IPS-18c (cell line): ENCODE data around the gene APOBEC2.

Experiments used
- H3K4me3 ChIP-seq: 2 replicates; pipeline ENCODE4 v1.7.0; 2013; ENCODE audit warnings: low read depth, mild to moderate bottlenecking, low read length, moderate library complexity; ENCODE audit not compliant: insufficient read depth
- H3K9me3 ChIP-seq: one replicate; pipeline ENCODE4 v1.6.1; 2013; ENCODE audit warnings: mild to moderate bottlenecking, low read length, moderate library complexity; ENCODE audit not compliant: control insufficient read depth, insufficient read depth

The APOBEC2 gene

DNA sequence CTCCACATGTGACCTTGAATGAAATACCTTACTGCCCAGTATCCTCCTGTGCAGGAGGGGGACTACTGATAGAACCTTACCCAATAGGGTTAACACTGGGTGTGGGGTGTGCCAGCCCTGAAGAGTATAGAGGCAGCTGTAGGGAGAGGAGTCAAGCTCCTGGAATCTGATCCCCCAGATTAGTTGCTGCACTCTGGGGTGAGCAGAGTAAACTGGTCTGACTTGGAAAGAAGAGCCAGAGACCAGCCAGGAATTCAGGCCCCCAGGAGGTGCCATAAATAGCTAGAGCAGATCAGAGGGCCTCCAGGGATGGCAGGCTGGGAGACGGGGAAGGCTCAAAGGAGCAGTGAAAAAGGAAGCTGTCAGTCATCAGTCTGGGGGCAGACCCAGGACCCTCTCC, 3.5 kb upstream of the APOBEC2 start:
- no peak overlapping the region for H3K4me3 ChIP-seq
- no peaks in the 10 kb centered on the region for H3K9me3 ChIP-seq

DNA sequence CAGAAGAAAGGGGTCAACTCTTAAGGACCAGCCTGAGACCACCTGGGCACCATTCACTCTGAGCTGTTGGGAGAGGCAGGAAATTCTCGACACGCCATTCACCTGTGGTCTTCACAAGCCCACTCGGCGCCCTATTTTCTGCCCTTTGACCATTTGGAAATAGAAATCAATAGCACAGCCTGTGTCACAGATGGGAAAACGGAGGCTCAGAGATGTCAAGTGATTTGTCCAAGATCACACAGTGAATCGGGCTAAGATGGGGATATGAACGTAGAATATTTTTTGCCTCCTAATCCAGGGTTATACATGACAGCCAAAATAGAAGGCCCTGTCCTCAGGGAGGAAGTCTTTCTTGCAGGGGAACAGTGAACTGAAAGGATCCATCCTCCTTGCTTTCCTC, 3.0 kb upstream of the APOBEC2 start:
- Histone ChIP-seq H3K4me3 (no peak overlapping the region), H3K9me3 (no peaks in the 10 kb centered on the region)

DNA sequence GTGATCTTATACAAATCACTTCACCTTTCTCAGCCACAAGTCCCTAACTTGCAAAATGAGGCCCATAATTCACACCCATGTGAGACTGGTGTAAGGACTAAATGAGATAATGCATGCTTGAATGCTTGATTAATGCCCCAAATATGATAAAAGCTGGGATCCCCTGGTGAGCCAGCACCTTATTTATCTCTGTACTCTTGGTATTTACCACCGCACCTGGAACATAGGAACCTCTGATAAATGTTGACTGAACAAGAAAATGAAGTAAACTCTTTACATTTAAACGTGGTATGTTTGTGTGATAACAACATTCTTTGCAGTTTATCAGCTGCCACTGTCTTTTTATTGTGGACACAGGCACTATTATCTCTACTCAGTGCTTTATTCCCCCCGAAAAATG, 2.5 kb upstream of the APOBEC2 start:
- H3K9me3 ChIP-seq: no peaks in the 10 kb centered on the region
- no peak overlapping the region for H3K4me3 ChIP-seq

DNA sequence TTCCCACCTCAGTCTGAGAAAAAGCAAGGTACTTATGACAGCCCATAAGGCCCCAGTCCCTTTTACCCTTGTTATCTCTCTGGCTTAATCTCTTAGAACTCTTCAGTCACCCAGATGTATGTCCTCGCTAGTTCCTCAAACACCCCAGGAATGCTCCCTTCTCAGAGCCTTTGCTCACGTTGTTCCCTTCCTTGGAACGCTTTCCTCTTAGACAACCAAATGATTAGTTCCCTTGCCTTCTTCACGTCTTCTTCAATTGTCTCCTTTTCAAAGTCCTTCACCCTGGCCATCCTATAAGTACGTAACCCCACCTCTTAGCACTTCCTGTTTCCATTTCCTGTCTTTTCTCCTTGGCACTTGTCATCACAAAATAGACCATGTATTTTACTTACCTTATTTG, 1.1 kb upstream of the APOBEC2 start:
- no peak overlapping the region for H3K4me3 ChIP-seq
- no peaks in the 10 kb centered on the region for H3K9me3 ChIP-seq

DNA sequence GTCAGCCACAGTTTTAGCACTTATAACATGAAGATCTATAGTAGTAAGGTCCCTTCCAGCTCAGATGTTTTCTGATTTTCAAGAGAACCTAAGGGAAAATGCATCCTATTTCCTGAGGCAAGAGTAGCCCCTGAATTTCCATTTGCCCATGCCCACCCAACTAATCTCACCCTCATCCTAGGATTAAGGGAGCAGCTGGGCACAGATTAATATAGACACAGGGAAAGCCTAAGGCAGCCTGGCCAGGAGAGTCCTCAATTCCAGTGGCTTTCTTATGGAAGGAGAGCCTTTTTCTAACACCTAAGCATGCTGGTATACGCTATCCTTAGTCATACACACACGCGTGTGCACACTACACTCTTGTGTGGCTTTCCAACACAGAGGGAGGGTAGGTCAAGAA, 1.5 kb downstream of the APOBEC2 start:
- no peak overlapping the region for H3K4me3 ChIP-seq
- no peaks in the 10 kb centered on the region for H3K9me3 ChIP-seq

DNA sequence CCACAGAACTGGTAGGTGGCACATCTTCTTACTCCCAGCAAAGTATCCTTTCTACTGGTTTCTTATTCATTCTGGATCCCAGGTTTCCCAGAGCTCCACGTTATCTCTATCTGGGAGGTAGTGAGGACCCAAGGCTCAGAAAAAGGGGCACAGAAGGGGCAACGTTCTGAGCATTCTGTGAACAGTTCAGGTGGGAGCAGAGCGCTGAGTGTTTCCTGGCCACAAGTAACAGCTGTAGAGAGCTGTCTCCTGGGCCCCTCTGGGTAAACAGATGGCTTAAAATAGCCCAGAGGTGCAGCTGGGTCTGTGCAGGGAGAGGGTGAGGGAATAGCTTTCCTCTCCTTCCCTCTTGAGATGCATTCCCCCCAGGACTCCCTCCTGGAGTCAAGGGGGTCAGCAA, 2.1 kb downstream of the APOBEC2 start:
- Histone ChIP-seq H3K4me3 (no peak overlapping the region), H3K9me3 (no peaks in the 10 kb centered on the region)

DNA sequence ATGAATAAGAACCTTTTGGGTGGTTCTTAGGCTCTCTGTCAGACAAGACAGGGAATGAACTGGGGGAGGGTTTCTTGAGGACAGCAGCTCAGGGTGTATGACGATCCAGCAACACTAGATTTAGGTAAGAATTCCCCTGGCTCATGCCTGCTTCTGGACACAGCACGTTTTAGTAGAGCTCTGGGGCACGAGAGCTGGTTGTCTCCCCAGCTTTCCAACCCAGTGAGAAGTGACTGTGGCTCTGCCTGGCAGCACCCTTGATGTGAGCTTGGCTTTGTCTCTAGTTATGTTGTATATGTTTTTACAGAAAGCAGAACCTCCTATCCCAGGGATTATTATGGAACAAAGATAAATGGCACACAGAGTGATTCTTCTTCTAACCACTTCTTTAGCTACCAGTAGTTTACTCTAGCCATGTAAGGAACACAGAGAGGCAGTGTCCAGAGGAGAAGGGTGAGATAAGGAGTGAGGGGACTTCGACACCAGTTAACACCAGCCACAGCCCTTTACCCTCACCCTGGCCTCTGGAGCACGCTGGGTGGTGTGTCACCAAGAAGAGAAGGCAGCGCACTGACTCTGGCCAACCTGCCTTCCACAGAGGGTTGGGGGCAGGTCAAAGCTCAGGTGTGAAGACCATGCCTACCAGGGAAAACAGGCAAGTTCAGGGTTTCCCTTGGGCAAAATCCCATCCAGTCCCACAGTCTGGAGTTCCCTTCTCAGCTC, 3.9 kb downstream of the APOBEC2 start:
- Histone ChIP-seq H3K9me3 (no peaks in the 10 kb centered on the region), H3K4me3 (no peak overlapping the region)

DNA sequence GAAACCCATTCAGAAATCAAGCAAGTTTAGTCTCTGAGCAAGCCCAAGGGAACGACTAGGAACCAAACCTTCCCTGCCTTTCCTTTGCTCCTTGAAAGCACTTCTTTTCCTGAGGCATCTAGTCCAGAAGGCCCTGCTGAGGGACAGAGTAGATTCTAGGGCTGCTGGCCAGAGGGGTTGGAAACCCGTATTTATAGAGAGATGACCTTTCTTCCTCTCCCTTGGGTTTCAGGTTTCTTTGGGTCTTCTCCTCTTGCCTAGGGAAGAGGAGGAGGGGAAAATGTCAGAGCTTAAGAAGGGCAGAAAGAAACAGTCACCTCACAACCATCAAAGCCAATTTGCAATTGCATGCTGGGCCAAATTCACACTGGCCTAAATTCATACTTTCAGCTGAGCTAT, 5.8 kb downstream of the APOBEC2 start:
- H3K9me3 ChIP-seq: no peaks in the 10 kb centered on the region
- no peak overlapping the region for H3K4me3 ChIP-seq

DNA sequence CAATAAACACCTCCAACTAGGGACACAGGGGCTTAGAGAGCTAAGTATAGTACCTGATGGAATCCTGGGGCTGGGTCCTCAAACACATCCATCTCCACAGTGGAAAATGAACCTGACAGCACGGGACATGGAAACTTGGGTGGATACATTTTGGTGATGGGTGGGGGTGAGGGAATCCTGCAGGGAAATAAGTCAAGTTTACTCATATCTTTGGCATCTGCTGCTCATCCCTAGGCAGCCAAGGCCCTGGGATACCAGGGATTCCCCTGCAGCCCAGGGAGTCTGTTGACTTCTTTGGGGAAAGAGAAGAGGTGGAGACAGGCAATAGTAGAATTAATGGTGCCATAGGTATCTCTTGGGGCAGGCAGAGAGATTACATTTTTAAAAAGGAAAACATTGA, 6.6 kb downstream of the APOBEC2 start:
- no peaks in the 10 kb centered on the region for H3K9me3 ChIP-seq
- no peak overlapping the region for H3K4me3 ChIP-seq

DNA sequence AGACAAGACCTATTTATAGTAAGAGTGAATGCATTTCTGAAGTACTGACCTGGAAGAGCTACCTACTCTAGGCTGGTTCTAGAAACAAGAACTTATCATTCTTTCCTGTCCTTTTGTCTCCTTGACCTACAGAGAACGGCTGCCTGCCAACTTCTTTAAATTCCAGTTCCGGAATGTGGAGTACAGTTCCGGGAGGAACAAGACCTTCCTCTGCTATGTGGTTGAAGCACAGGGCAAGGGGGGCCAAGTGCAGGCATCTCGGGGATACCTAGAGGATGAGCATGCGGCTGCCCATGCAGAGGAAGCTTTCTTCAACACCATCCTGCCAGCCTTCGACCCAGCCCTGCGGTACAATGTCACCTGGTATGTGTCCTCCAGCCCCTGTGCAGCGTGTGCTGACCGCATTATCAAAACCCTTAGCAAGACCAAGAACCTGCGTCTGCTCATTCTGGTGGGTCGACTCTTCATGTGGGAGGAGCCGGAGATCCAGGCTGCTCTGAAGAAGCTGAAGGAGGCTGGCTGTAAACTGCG, 8.3 kb downstream of the APOBEC2 start:
- Histone ChIP-seq H3K9me3 (no peaks in the 10 kb centered on the region), H3K4me3 (no peak overlapping the region)

DNA sequence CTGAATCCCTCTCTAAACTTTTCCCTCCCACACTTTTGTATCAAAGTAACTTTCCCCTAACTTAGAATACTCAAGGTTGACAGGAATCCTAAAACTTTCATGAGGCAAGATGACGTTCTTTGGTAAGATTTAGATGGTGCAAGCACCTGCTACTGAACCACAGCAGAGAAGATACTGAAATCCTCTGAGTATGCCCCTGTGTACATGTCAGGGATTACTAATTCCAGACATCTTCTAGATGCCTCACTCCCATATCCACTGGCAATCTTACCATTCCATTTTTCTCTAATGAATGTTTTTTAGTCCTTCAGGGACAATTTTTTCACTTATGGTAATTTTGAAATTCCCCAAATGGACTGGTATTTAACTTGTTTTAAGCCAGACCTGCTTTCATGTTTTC, 9.1 kb downstream of the APOBEC2 start:
- H3K9me3 ChIP-seq: no peaks in the 10 kb centered on the region

DNA sequence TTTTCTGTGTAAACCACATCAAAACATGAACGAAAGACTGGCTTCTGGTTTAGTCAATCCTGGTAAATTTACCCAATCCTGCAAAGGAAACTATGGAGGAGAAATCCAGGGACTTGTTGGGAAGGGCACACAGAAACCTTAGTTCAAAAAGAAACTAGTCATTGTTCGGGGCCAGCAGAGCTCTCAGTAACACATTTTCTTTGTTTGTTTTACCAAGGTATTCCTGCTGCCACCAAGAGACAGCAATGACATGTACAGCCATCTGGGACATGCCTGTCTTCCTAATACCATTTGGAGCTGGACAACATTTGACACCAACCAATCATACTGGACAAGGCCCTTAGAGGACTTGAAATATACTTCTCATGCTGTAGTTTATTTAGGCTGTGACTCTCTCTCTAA, 10.9 kb downstream of the APOBEC2 start:
- Histone ChIP-seq H3K4me3 (no peak overlapping the region), H3K9me3 (no peaks in the 10 kb centered on the region)

More for the DNA sequence above, 9.1 kb downstream of the APOBEC2 start:
- H3K4me3 ChIP-seq: no peak overlapping the region

DNA sequence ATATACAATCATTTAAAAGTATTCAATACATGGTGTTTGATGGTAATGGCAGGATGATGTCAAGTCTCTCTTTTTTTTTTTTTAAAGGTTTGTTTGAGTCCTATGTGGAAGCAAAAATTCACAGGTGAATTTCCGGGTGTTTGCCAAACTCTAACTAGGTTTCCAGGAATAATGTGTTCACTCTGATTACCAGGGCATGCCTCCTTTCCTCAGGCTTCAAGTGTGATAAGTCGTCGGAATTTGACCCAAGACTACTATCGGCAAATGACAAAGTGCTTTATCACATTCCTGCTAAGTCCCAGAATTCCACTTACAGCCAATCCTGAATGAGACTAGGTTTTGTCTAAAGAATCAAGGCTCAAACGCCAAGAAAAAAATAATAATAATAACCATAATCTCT, 11.8 kb downstream of the APOBEC2 start:
- Histone ChIP-seq H3K9me3 (no peaks in the 10 kb centered on the region), H3K4me3 (no peak overlapping the region)

DNA sequence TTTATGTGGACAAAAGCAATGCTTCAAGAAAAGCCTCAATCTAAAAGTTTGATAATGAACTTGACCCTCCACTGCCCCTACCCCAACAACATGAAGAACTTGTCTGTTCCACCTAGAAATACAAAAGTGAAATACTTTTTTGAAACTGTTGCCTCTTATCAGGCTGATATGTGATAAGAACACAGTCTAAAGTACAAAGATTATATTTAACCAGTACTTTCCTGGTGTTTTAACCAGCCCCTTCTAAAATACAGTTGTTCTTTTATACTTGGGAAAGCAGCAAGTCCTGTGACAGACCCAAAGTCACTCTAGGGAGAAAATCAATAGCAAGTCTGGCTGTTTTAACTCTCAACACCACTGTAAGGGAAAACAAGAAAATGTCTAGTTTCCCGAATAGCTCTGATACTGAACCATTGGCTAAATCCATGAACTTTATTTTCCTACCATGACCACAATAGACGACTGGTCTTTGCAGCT, 12.6 kb downstream of the APOBEC2 start:
- Histone ChIP-seq H3K9me3 (no peaks in the 10 kb centered on the region), H3K4me3 (no peak overlapping the region)

DNA sequence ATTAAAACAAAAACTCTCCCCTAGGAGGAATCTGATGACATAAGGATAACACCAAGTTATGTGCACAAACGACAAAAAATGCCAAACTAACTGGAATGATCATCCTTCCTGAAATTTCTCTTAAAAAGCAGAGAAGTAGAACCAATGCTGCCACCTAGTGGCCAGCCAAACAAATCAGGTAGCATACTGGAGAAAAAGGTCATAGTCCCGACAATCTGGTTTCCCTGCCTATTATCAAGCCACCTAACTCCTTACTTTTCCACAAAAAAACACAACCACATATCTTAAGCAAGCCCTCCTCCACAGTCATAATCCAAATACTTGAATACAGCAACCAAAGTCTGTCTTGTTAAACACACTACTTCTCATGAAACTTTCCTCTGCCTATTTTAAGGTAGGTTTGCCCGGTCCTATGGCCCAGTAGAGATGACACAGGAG, 13.9 kb downstream of the APOBEC2 start:
- Histone ChIP-seq H3K4me3 (no peak overlapping the region), H3K9me3 (no peaks in the 10 kb centered on the region)

DNA sequence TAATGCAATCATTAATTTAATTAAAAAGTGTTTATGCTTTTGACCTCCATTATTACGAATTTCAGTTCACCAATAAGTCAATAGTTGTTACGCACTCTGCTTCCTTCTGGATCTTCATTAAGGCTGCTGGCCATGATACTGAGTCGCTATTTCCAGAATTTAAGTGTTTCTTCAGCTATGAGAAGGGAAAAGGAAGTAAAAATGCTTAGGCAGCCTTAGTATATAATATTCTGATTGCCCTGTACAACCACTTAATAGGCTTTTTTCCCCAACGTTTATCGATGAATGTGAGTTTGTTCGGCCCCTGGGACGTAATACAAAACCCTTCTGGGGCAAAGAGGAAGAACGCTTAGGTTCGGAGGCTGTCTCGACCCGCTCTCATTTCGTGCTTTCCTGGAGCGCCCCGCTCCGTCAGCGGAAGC, 18.5 kb downstream of the APOBEC2 start:
- Histone ChIP-seq H3K4me3 (peak overlapping the region; percentile 98), H3K9me3 (no peaks in the 10 kb centered on the region)

DNA sequence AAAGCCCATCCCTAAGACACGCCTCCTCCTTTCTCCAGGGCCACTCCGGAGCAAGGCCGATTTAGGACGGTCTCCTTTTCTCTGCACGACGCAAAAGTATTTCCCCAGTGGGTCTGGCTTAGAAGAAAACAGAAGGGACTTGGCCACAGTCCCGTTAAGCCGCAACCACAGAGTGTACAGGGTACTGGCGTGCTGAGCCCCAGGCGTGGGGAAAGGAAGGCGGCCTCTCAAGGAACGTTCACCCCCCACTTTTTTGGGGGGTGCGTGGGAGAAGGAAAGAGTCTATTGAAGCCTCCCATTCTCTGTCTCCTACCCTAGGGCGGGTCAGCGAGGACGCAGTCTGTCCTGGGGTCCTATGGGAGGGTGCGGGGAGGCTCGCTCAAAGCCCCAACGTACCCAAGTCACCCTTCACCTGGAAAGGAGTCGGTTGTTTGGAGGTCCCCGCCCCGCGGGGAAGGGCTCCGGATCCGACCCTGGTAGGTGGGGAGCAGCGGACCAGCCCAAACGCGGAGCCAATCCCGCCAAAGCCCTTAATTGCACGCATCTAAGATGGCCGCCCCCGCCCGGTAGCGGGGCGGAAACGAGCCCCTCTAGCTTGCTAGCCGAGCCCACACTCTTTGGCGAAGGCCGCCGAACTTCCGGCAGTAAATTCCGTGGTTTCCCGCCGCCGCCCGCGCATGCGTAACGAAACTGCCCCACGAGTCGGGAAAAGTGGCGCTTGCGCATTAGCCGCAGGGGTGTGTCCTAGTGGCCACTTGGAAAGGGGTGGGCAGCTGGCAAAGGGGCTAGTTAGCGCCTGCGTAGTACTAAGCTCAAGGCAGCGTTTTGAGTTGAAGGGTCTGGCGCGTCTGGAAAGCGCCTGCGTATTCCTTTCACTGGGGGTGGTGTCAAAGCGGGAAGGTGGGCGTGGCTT, 19.2 kb downstream of the APOBEC2 start, which contains the start of gene OARD1:
Gene OARD1 (minus strand): TSS at position 434 of the 913 bp plus-strand sequence. CDS start 722 bp downstream, outside the sequence.
- peak within 1 kb of the TSS; percentile 98 for H3K4me3 ChIP-seq
- no peaks in the 10 kb centered on the region for H3K9me3 ChIP-seq

DNA sequence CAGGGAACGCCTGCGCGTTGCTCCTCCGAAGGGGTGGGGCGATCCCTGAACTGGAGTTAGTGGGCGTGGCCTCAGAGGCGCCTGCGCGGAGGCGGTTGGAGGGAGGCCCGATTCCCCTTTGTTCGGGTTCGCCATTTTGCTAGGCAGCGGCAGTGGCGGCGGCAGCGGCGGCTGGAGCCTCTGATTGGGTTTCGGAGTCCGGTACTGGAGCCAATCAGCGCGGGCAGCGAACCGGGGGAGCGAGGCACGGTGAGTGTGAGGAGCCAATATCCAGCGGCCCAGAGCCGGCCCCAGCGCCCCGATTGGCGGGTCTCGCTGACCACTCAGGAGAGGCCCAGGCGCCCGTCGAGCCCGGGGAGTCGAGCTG, 19.8 kb downstream of the APOBEC2 start, which contains the start of gene NFYA:
Gene NFYA (plus strand): TSS at position 139 of the 367 bp plus-strand sequence. CDS start 6,116 bp downstream, outside the sequence.
- no peaks in the 10 kb centered on the region for H3K9me3 ChIP-seq
- H3K4me3 ChIP-seq: peak within 1 kb of the TSS; percentile 98
